H4 (cell line): ENCODE data around the gene DIAPH1. TPM values are rescaled to one million over a fixed set of nuclear protein-coding genes. Genes with fewer than 3 reads are reported as not detected.

Experiments
- DNase-seq: peaks from one replicate; pipeline ENCODE4 v3.0.0-alpha.2; 2015; ENCODE audit warnings: low spot score
- total RNA-seq: library from RNA; depleted of rRNA; stranded (reverse); fragments of >200 nt; shearing (Covaris generic); gene quantifications from 2 replicates; pipeline ENCODE4 v1.2.3, GENCODE V29; 2014; rRNA removed

The DIAPH1 gene
- total RNA-seq, 1 experiment from 2014 or later = 24.3 TPM

GRCh38 chr5:141484310-141484640 is 134.5 kb downstream of the DIAPH1 start:
- DNase-seq = no peak

GRCh38 chr5:141483902-141484301 is 134.9 kb downstream of the DIAPH1 start:
- DNase-seq = no peak

GRCh38 chr5:141479776-141480175 is 139.0 kb downstream of the DIAPH1 start:
- DNase-seq = no peak

GRCh38 chr5:141478321-141478945 is 140.4 kb downstream of the DIAPH1 start:
- no peak for DNase-seq

DNA sequence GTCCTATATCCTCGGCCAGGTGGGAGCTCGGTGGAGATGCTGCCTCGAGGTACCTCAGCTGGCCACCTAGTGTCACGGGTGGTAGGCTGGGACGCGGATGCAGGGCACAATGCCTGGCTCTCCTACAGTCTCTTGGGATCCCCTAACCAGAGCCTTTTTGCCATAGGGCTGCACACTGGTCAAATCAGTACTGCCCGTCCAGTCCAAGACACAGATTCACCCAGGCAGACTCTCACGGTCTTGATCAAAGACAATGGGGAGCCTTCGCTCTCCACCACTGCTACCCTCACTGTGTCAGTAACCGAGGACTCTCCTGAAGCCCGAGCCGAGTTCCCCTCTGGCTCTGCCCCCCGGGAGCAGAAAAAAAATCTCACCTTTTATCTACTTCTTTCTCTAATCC is 141.0 kb downstream of the DIAPH1 start:
- no peak for DNase-seq

DNA sequence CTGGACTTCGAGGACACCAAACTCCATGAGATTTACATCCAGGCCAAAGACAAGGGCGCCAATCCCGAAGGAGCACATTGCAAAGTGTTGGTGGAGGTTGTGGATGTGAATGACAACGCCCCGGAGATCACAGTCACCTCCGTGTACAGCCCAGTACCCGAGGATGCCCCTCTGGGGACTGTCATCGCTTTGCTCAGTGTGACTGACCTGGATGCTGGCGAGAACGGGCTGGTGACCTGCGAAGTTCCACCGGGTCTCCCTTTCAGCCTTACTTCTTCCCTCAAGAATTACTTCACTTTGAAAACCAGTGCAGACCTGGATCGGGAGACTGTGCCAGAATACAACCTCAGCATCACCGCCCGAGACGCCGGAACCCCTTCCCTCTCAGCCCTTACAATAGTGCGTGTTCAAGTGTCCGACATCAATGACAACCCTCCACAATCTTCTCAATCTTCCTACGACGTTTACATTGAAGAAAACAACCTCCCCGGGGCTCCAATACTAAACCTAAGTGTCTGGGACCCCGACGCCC is 141.7 kb downstream of the DIAPH1 start:
- DNase-seq = no peak

DNA sequence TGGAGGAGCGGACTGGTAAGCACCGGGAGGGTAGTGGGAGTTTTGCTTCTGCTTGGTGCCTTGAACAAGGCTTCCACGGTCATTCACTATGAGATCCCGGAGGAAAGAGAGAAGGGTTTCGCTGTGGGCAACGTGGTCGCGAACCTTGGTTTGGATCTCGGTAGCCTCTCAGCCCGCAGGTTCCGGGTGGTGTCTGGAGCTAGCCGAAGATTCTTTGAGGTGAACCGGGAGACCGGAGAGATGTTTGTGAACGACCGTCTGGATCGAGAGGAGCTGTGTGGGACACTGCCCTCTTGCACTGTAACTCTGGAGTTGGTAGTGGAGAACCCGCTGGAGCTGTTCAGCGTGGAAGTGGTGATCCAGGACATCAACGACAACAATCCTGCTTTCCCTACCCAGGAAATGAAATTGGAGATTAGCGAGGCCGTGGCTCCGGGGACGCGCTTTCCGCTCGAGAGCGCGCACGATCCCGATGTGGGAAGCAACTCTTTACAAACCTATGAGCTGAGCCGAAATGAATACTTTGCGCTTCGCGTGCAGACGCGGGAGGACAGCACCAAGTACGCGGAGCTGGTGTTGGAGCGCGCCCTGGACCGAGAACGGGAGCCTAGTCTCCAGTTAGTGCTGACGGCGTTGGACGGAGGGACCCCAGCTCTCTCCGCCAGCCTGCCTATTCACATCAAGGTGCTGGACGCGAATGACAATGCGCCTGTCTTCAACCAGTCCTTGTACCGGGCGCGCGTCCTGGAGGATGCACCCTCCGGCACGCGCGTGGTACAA is 142.5 kb downstream of the DIAPH1 start:
- peak; percentile 57 for DNase-seq

- peak; percentile 93 for DNase-seq
Measured at GRCh38 chr5:141475625-141476131, 143.1 kb downstream of the DIAPH1 start, which contains the start of gene PCDHGC3. Gene PCDHGC3, plus strand, starts transcription at chr5:141475966. Its CDS starts 151 bp downstream, at chr5:141476117.

DNA sequence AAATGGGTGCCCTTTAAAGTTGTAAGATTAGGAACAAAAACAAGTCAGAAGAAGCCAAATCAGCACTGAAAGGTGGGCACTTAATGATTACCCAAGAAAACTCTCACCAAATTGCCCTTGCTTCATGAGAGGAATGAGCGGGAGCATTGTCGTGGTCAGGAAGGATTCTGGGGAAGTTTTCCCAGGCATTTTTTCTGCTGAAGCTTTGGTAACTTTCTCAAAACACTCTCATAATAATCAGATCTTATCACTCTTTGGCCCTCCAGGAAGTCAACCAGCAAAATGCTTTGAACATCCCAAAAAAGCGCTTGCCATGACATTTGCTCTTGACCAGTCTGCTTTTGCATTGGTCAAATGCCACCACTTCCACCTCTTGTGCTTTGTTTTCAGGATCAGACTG is 153.4 kb downstream of the DIAPH1 start:
- no peak for DNase-seq

Other genes with a start within 250 kb of the DIAPH1 start
- gene PCDHGB3, start 248.8 kb downstream of the DIAPH1 start, total RNA-seq = 0.87 and 1.2 TPM in 2 replicates
- 0.97 and 1.5 TPM in 2 replicates for gene PCDHGA6, start 245.1 kb downstream of the DIAPH1 start, total RNA-seq
- 0.27 and 0.29 TPM in 2 replicates for gene PCDHGA7, start 236.3 kb downstream of the DIAPH1 start, total RNA-seq
- 0.16 and 0.21 TPM in 2 replicates for gene PCDHGB4, start 231.3 kb downstream of the DIAPH1 start, total RNA-seq
- 0.39 and 0.74 TPM in 2 replicates for gene PCDHGA8, start 226.4 kb downstream of the DIAPH1 start, total RNA-seq
- gene PCDHGB5, start 221.1 kb downstream of the DIAPH1 start, total RNA-seq = 0.04 and 0.43 TPM in 2 replicates
- 1.1 and 1.8 TPM in 2 replicates for gene PCDHGA9, start 216.2 kb downstream of the DIAPH1 start, total RNA-seq
- gene PCDHGB6, start 211.0 kb downstream of the DIAPH1 start, total RNA-seq = 0.02 and 0.33 TPM in 2 replicates
- gene PCDHGA10, start 206.0 kb downstream of the DIAPH1 start, total RNA-seq = 1.4 and 1.9 TPM in 2 replicates
- 0.58 and 1.4 TPM in 2 replicates for gene PCDHGB7, start 201.3 kb downstream of the DIAPH1 start, total RNA-seq
- 0.66 and 1.3 TPM in 2 replicates for gene PCDHGA11, start 197.9 kb downstream of the DIAPH1 start, total RNA-seq
- 0.14 and 0.76 TPM in 2 replicates for gene PCDHGA12, start 188.5 kb downstream of the DIAPH1 start, total RNA-seq
- 50.8 and 61.5 TPM in 2 replicates for gene PCDHGC3, start 143.0 kb downstream of the DIAPH1 start, total RNA-seq
- gene PCDHGC4, start 134.0 kb downstream of the DIAPH1 start, total RNA-seq = 0.10 TPM in 1 of 2 replicates, not detected in the other
- gene PCDHGC5, start 129.9 kb downstream of the DIAPH1 start, total RNA-seq = 0.06 and 0.18 TPM in 2 replicates
- gene HDAC3, start 17.8 kb upstream of the DIAPH1 start, total RNA-seq = 76.5 and 82.1 TPM in 2 replicates
- 4.5 and 8.4 TPM in 2 replicates for gene RELL2, start 18.0 kb upstream of the DIAPH1 start, total RNA-seq
- gene FCHSD1, start 32.4 kb upstream of the DIAPH1 start, total RNA-seq = 5.9 and 11.0 TPM in 2 replicates
- 4.4 and 4.8 TPM in 2 replicates for gene ARAP3, start 63.2 kb upstream of the DIAPH1 start, total RNA-seq